ENCODE measurements around the gene MAPK6.
"Not testable (repeated sequence)": the region's sequence is repeated elsewhere in the genome, so short reads cannot be mapped to it uniquely, and the experiment has no call there.

The MAPK6 gene

GRCh38 chr15:52093539-52094510 lies 74.8 kb downstream of the MAPK6 start:
- no peak overlapping the region for H3K4me3 ChIP-seq (replicated peaks; ENCODE audit: low read depth, low read length)
- DNase-seq (ENCODE audit: low read depth), result peak; percentile 95
- TF ChIP-seq CTCF (IDR thresholded peaks at IDR 0.05; ENCODE audit: low read length, missing control alignments), result no peak

GRCh38 chr15:52094811-52095584 lies 76.0 kb downstream of the MAPK6 start:
- no peak for TF ChIP-seq CTCF (IDR thresholded peaks at IDR 0.05; ENCODE audit: low read length, missing control alignments)
- H3K4me3 ChIP-seq (replicated peaks; ENCODE audit: low read depth, low read length), result no peak overlapping the region
- DNase-seq (ENCODE audit: low read depth), result no peak

GRCh38 chr15:52095597-52096262 lies 76.7 kb downstream of the MAPK6 start:
- no peak for TF ChIP-seq CTCF (IDR thresholded peaks at IDR 0.05; ENCODE audit: low read length, missing control alignments)
- H3K4me3 ChIP-seq (replicated peaks; ENCODE audit: low read depth, low read length), result no peak overlapping the region
- DNase-seq (ENCODE audit: low read depth), result peak; percentile 96

GRCh38 chr15:52096536-52096935 lies 77.5 kb downstream of the MAPK6 start:
- DNase-seq (ENCODE audit: low read depth), result not testable (repeated sequence)

GRCh38 chr15:52097180-52097579 lies 78.2 kb downstream of the MAPK6 start:
- no peak overlapping the region for H3K4me3 ChIP-seq (replicated peaks; ENCODE audit: low read depth, low read length)
- DNase-seq (ENCODE audit: low read depth), result peak; percentile 59
- no peak for TF ChIP-seq CTCF (IDR thresholded peaks at IDR 0.05; ENCODE audit: low read length, missing control alignments)

More at GRCh38 chr15:52096536-52096935, 77.5 kb downstream of the MAPK6 start:
- not testable (repeated sequence) for H3K4me3 ChIP-seq (replicated peaks; ENCODE audit: low read depth, low read length)

GRCh38 chr15:52098323-52098722 lies 79.3 kb downstream of the MAPK6 start:
- TF ChIP-seq CTCF (IDR thresholded peaks at IDR 0.05; ENCODE audit: low read length, missing control alignments), result no peak
- DNase-seq (ENCODE audit: low read depth), result peak; percentile 52

More at GRCh38 chr15:52098323-52098722, 79.3 kb downstream of the MAPK6 start:
- no peak overlapping the region for H3K4me3 ChIP-seq (replicated peaks; ENCODE audit: low read depth, low read length)
